SH-SY5Y (cell line): ENCODE results near the gene PFKL.

ENCODE experiments used
- GATA2 ChIP-seq: IDR thresholded peaks from 2 replicates; pipeline ENCODE4 v1.6.1; 2011; ENCODE audit warnings: mild to moderate bottlenecking, low read depth, low read length
- GATA3 ChIP-seq: IDR thresholded peaks from 2 replicates; pipeline ENCODE4 v1.6.1; 2011; ENCODE audit warnings: low read depth, mild to moderate bottlenecking, low read length, moderate library complexity

Gene PFKL

DNA sequence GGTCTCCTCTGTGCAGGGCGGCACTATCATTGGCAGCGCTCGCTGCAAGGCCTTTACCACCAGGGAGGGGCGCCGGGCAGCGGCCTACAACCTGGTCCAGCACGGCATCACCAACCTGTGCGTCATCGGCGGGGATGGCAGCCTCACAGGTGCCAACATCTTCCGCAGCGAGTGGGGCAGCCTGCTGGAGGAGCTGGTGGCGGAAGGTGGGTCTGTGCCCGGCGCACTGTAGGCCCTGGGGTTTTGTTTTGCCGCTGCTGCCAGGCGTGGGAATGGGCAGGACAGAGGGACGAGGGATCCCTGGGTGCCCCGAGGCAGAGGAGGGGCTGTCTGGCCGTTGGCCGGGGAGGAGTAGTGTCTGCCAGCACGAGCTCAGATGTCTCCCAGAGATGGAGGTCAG is 12.2 kb downstream of the PFKL start:
- TF ChIP-seq GATA2 (no peak), GATA3 (no peak)

DNA sequence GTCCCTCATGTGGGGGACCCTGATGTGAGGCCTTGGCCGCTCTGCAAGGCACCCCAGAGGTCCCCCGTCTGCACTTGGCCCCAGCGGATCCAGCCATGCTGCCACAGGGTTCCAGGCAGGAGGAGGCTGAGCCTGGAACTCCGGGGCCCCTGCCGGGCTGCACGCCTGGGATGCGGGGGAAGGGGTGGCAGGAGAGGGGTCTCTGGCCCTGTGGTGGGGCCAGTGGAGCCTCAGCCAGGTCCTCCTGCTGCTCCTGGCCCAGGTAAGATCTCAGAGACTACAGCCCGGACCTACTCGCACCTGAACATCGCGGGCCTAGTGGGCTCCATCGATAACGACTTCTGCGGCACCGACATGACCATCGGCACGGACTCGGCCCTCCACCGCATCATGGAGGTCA is 12.9 kb downstream of the PFKL start:
- no peak for TF ChIP-seq GATA2
- TF ChIP-seq GATA3, result no peak

DNA sequence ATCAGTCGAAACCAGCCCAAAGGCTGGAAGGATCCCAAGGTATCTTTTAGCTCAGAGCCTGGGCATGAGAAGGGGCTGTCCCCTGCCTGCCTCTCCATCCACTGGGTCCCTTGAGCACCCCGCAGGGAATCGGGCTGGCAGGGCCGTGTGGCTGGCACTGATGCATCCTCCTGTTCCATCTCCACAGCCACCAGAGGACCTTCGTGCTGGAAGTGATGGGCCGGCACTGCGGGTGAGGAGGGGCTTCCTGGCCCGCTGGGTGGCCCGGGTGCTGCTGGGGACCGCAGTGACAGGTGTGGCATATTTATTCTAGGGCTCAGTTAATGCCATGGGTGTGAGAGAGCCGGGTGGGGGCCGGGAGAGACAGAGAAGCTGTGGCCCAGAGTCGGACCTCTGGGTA is 13.6 kb downstream of the PFKL start:
- TF ChIP-seq GATA2, result no peak
- TF ChIP-seq GATA3, result no peak

DNA sequence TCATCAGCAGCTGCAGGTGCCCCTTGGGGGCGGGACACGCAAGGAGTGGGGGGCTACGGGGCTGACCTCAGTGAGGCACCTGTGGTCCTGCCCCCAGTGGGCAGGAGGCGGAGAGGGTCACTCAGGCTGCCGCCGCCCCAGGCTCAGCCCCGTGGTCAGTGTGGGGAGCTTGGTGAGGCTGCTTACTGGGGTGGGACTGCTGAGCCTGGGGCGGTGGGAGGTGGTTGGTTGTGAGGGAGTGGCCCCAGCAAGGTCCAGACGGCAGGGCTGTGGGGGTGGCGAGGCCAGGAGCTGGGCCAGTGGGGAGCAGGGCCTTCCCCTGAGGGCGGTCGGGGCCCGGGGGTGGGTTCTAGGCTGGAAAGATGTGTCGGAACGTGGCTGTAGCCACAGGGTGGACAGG is 14.3 kb downstream of the PFKL start:
- TF ChIP-seq GATA3 (no peak), GATA2 (no peak)

DNA sequence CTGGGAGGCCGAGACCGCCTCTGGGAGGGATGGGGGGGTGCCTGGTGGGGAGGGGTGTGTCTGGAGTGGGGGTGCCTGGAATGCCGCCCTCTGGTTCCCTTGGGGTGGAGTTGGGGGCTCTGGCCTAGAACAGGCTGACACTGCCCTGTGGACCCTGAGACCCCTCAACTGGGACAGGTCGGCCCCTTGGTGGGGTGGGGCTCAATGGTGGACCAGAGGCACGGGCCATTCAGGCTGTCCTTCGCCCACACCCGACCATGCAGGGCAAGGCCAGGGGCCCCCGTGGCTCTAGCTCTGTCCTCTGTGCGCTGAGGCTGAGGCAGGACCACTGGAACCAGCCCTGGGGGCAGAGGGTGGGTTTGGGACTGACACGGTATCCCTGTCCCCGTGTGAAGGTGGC is 14.7 kb downstream of the PFKL start:
- TF ChIP-seq GATA2 (no peak), GATA3 (no peak)

DNA sequence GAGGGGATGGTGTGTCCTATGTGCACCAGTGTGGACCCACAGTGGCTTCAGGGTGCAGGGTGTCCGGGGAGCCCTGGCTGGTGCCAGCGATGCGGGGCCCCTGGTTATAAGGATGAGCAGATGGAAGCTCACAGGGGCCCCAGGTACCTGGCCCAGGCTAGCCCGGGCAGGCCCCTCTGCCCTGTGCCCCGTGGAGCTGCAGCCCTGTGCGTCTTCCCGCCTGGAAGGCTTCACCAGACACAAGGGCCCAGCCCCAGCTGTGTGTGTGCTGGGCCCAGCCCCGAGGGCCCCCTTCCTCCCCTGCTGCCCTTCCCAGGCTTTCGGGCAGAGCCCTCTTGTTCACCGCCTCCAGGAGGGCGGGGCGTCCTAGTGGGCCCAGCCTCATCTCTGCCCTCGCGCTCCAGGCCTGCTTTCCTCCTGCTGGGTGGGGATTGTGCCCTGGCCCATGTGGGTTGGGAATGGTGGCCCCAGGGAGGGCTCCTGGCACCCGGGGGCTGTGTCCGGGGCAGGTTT is 15.9 kb downstream of the PFKL start:
- TF ChIP-seq GATA2 (no peak), GATA3 (no peak)

DNA sequence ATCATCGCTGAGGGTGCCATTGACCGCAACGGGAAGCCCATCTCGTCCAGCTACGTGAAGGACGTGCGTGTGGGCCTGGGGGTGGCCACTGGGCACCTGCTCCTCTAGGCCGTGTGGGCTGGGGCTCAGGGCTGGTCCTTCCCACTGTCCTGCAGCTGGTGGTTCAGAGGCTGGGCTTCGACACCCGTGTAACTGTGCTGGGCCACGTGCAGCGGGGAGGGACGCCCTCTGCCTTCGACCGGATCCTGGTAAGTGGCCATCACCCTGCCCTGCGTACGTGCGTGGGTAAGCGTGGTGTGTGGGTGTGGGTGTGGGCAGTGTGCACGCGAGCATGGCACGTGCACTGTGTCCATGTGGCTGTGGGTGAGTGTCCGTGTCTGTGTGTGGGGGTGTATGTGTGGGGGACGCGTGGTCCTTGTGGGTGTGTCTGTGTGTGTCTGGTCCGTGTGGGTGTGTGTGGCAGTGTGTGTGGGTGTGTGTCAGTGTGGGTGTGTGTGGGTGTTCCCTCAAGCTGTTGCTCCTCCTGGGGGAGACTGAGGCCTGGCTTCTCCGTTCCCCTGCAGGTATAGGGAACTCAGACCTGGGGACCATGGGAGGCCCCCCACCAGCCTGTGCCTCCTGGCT is 16.5 kb downstream of the PFKL start:
- TF ChIP-seq GATA2, result no peak
- TF ChIP-seq GATA3, result no peak

DNA sequence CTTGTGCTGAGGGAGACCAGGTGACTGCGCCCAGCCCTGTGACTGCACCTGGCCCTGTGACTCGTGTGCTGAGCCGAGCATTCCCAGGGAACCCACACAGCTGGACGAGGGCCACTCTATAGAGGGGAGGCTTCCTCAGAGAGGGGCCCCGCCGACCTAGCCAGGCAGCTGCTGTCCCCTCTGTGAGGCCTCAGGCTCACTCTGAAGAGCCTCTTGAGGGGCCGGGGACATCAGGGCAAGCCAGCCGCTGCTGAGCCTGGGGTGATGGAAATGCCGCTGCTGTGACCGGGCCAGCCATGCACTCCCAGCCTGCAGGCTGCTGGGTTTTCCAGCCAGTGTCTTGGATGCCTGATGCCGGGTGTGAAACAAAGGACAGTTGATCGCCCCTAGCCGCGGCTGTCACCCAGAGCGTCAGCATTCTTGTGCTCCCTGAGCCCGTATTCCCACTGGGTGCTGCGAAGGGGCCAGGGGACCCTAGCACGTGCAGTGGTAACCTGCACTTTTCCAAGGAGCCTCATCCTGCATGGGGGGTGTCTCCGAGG is 17.5 kb downstream of the PFKL start:
- TF ChIP-seq GATA2 (no peak), GATA3 (no peak)

DNA sequence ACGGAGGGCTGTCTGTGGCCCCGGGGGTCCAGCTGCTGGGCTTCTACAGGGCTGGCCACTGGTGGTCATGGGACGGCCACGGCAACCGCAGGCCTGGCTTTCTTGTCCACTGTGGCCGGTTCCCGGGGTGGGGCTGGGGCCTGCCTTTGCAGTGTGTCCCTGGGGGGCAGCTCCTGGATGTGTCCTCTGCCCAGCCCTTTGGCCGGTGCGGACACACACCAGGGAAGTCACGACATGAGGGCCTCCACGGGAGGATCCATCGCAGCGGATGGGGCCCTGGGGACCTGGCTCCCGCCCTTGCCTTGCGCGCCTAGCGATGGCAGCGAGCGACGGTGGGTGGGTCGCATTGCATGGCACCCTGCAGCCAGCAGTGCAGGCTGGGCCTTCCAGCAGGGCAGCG is 18.0 kb downstream of the PFKL start:
- TF ChIP-seq GATA3 (no peak), GATA2 (no peak)

DNA sequence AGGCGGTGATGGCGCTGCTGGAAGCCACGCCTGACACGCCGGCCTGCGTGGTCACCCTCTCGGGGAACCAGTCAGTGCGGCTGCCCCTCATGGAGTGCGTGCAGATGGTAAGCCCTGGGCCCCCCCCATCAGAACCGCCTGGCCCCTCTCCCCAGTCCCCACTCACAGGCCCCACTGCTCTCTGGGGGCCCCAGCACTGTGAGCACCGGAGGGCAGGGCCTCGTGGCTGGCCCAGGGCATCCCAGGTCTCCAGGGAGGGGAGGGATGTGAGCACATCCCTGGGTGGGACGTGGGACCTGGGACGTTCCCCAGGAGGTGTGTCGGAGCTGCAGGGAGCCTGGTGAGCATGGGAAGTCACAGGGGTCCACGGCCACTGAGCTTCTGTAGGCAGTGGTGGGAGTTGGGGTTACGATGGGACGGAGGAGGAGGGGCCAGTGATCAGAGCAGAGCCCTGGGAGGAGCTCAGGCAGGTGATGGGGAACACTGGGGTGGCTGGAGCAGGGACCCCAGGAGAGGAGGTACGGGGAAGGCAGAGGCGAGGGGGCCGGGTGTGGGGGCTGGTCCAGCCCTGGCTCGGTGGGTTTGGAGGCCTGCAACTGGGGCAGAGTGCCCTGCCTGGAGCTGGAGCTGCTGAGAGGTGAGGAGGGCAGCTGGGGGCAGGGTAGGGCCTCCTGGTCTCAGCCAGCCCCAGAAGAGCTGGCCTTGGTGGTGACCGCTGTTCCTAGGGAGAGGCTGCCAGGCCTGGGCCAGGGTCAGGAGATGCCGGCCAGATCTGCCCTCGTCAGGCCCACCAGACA is 18.8 kb downstream of the PFKL start:
- TF ChIP-seq GATA3 (no peak), GATA2 (no peak)

DNA sequence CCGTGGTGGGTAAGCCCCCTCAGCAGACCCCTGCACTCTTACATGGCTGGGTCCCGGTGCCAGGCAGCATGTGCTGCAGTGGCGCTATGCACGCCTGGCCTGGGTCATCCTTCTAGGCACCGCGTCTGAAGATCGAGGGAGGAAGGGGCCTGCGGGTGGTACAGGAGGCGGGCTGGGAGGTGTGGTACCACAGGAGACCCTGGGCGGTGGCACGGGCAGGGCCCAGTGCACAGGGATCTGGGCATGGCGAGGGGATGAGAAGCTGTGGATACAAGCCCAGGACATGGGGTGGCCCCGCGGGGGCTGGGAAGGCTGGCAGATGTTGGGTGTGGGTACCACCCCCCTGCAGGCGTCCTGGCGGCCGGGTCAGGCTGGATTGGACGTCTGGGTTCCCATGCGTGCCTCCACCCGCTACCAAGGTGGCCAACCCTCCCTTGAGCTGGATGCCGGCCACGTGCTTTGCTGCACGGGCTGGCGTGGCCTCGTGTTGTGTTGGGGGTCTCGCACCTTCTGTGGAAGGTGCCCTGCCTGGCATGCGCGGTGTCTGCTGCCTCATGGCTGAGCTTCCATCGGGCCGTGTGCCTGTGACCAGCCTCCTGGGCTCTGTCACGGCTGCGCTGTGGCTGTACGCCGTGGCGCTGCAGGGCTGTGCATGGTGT is 19.7 kb downstream of the PFKL start:
- TF ChIP-seq GATA2, result no peak
- TF ChIP-seq GATA3, result no peak

DNA sequence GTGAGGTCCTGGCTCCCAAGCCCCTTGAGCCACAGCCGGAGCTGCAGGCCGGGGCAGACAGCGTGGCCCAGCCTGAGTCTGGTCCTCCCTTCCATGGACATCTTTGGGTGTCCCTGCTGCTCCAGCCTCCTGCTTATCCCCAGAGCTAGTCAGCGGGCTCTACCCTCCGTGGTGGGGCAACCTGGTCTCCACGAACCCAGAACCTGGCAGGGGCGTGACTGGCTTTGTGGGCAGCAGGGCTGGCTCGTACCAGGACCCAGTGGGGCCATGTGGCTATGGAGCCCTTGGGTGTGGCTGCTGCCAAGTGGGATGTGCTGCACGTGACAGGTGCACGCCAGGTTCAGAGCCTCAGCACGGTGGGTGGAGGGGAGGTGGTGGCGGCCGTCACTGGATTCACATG is 21.0 kb downstream of the PFKL start:
- TF ChIP-seq GATA2 (no peak), GATA3 (no peak)

DNA sequence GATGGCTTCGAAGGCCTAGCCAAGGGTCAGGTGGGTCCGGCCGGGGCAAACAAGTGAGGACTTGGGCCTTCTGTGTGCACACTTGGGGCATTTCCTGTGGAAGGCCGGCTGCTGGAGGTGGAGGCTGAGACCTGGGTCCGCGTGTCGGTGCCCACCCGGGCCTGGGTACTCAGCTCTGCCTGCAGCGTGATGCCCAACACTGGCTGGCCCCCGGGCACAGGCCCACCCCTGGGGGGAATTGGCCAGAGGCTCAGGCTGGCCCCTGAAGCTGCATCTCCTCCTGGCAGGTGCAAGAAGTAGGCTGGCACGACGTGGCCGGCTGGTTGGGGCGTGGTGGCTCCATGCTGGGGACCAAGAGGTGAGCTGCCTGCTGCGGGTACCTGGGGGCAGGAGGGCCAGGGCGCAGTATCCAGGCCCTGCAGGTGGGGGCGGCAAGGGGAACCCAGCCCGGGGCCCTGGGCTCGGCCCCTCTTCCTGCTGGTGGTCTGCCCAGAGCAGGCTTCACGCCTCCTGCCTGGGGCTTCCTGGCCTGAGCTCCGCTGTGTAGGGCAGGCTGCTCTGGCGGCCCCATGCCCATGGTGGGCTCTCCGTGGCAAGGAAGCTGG is 22.1 kb downstream of the PFKL start:
- TF ChIP-seq GATA2 (no peak), GATA3 (no peak)
